HCT116 (cell line): ENCODE results near the gene PPP1R14C. TPM values are rescaled to one million over a fixed set of nuclear protein-coding genes. Genes with fewer than 3 reads are reported as not detected.

Experiments
- ATAC-seq: fragments of 200-7000 bp; cut with Tn5 transposase; 2 replicates; pipeline ENCODE4 v1.9.1; 2020; ENCODE audit warnings: mild to moderate bottlenecking, moderate library complexity
- BruUV-seq: library from RNA; stranded (reverse); fragments of 400-500 nt; replicated peaks from 2 replicates; lab custom pipeline; 2021; lab: Mats Ljungman, UMichigan
- CTCF ChIA-PET: fragments of 300-600 bp; sonication (Branson Sonifier 250); formaldehyde crosslinking; loops from one replicate; lab custom pipeline; 2021; ENCODE audit warnings: antibody characterized with exemption; lab: Charles Lee
- POLR2A ChIA-PET: fragments of 300-600, 350-600 bp; sonication (Branson Sonifier 250); formaldehyde crosslinking; loops from one replicate; lab custom pipeline; 2021; ENCODE audit warnings: antibody characterized with exemption; lab: Charles Lee
- RAD21 ChIA-PET, 2 experiments: fragments of 300-600 bp; sonication (Branson Sonifier 250); formaldehyde crosslinking; loops; one replicate each; lab custom pipeline; 2023; ENCODE audit warnings: low total read pairs in 2 of 2; ENCODE audit not compliant: uncharacterized antibody in 2 of 2, unreplicated experiment in 2 of 2, low non-redundant PET in 1 of 2; lab: Charles Lee
- DNase-seq: peaks from one replicate; pipeline ENCODE4 v3.0.0-alpha.2; 2010; ENCODE audit warnings: low read depth, low spot score
- H2AFZ ChIP-seq: fragments of 200-600 bp; shearing (Covaris generic), sonication (generic); 2 replicates; pipeline ENCODE4 v1.6.1; 2017; ENCODE audit warnings: low read depth, mixed run types, mixed read lengths, antibody characterized with exemption, low read length; ENCODE audit not compliant: poor library complexity, severe bottlenecking
- H3K27ac ChIP-seq: 2 replicates; pipeline ENCODE4 v1.5.1; 2012; ENCODE audit warnings: low read depth, low read length
- H3K27me3 ChIP-seq: fragments of 200-600 bp; sonication (generic); 2 replicates; pipeline ENCODE4 v1.6.1; 2016; ENCODE audit warnings: mixed run types, low read length, mixed read lengths; ENCODE audit not compliant: insufficient read depth
- H3K36me3 ChIP-seq, 2 experiments: fragments of 200-500 bp in 1 of 2; fragments of 200-600 bp in 1 of 2; sonication (Bioruptor generic) in 1 of 2; sonication (generic) in 1 of 2; 2 replicates each; pipeline versions ENCODE4 v1.5.1 to v1.6.1; 2014 to 2016; ENCODE audit warnings: low read length in 2 of 2, inconsistent platforms in 1 of 2, mixed read lengths in 1 of 2, mixed run types in 1 of 2; ENCODE audit not compliant: insufficient read depth in 2 of 2, control insufficient read depth in 1 of 2
- H3K4me1 ChIP-seq, 2 experiments: fragments of 200-600 bp in 1 of 2; sonication (generic) in 1 of 2; 2 replicates each; pipeline versions ENCODE4 v1.5.1 to v1.6.1; 2012 to 2017; ENCODE audit warnings: low read length in 2 of 2, inconsistent platforms in 1 of 2, mild to moderate bottlenecking in 1 of 2, mixed read lengths in 1 of 2, mixed run types in 1 of 2, moderate library complexity in 1 of 2; ENCODE audit not compliant: insufficient read depth in 2 of 2, control insufficient read depth in 1 of 2
- H3K4me2 ChIP-seq: fragments of 200-600 bp; sonication (generic); 2 replicates; pipeline ENCODE4 v1.6.1; 2017; ENCODE audit warnings: mixed run types, low read length, mixed read lengths
- H3K4me3 ChIP-seq, 2 experiments: fragments of 200-600 bp in 1 of 2; sonication (generic) in 1 of 2; replicated peaks in 1 of 2; 2 replicates each; pipeline ENCODE4 v1.5.1; 2011 to 2016; ENCODE audit warnings: low read length in 2 of 2, control low read depth in 1 of 2, low read depth in 1 of 2, mild to moderate bottlenecking in 1 of 2, mixed read lengths in 1 of 2, mixed run types in 1 of 2
- H3K79me2 ChIP-seq: fragments of 200-600 bp; sonication (generic); 2 replicates; pipeline ENCODE4 v1.6.1; 2017; ENCODE audit warnings: mild to moderate bottlenecking, mixed run types, low read length, moderate library complexity, mixed read lengths; ENCODE audit not compliant: insufficient read depth
- H3K9ac ChIP-seq: fragments of 200-600 bp; sonication (generic); 2 replicates; pipeline ENCODE4 v1.6.1; 2016; ENCODE audit warnings: low read length, mixed read lengths
- H3K9me2 ChIP-seq: fragments of 200-600 bp; sonication (generic), shearing (Covaris generic); 2 replicates; pipeline ENCODE4 v1.6.1; 2017; ENCODE audit warnings: mixed run types, mild to moderate bottlenecking, moderate library complexity; ENCODE audit not compliant: insufficient read depth
- H3K9me3 ChIP-seq, 2 experiments: fragments of 200-500 bp in 1 of 2; fragments of 200-600 bp in 1 of 2; sonication (Bioruptor generic) in 1 of 2; sonication (generic) in 1 of 2; 2 replicates each; pipeline ENCODE4 v1.6.1; 2014 to 2017; ENCODE audit warnings: low read length in 2 of 2, mixed read lengths in 2 of 2, inconsistent platforms in 1 of 2, low read depth in 1 of 2, mild to moderate bottlenecking in 1 of 2, mixed run types in 1 of 2, moderate library complexity in 1 of 2; ENCODE audit not compliant: control insufficient read depth in 1 of 2, insufficient read depth in 1 of 2
- H4K20me1 ChIP-seq: fragments of 200-600 bp; sonication (generic), shearing (Covaris generic); 2 replicates; pipeline ENCODE4 v1.6.1; 2017; ENCODE audit warnings: mixed run types, mild to moderate bottlenecking, moderate library complexity; ENCODE audit not compliant: insufficient read depth
- CBX3 ChIP-seq: IDR thresholded peaks from 2 replicates; pipeline ENCODE4 v1.6.1; 2012; ENCODE audit warnings: low read depth
- EGR1 ChIP-seq: IDR thresholded peaks from 2 replicates; pipeline ENCODE4 v1.6.1; 2012; ENCODE audit warnings: low read depth
- EZH2 ChIP-seq: fragments of 200-600 bp; sonication (generic); IDR thresholded peaks from 2 replicates; pipeline ENCODE4 v1.6.1; 2017; ENCODE audit warnings: antibody characterized with exemption, mixed run types
- FOSL1 ChIP-seq: IDR thresholded peaks from 2 replicates; pipeline ENCODE4 v1.6.1; 2012; ENCODE audit warnings: low read depth
- POLR2A ChIP-seq: IDR thresholded peaks from 2 replicates; pipeline ENCODE4 v1.7.0; 2011; ENCODE audit warnings: borderline replicate concordance; ENCODE audit not compliant: insufficient read depth, insufficient read length; ENCODE audit errors: extremely low read depth
- POLR2AphosphoS5 ChIP-seq: IDR thresholded peaks from 2 replicates; pipeline ENCODE4 v1.6.1; 2011; ENCODE audit warnings: mild to moderate bottlenecking, low read depth, low read length, moderate library complexity
- SP1 ChIP-seq: IDR thresholded peaks from 2 replicates; pipeline ENCODE4 v1.6.1; 2012; ENCODE audit warnings: low read depth
- SRF ChIP-seq: IDR thresholded peaks from 2 replicates; pipeline ENCODE4 v1.6.1; 2012; ENCODE audit warnings: low read depth
- TCF7L2 ChIP-seq: IDR thresholded peaks from 2 replicates; pipeline ENCODE4 v1.7.0; 2011; ENCODE audit warnings: borderline replicate concordance, inconsistent platforms; ENCODE audit not compliant: insufficient read depth, insufficient read length; ENCODE audit errors: extremely low read depth
- YY1 ChIP-seq: IDR thresholded peaks from 2 replicates; pipeline ENCODE4 v1.6.1; 2011; ENCODE audit warnings: low read length, low read depth, moderate library complexity, mild to moderate bottlenecking; ENCODE audit not compliant: insufficient replicate concordance; ENCODE audit errors: extremely low read depth
- ZNF274 ChIP-seq: fragments of 200-500 bp; sonication (Bioruptor generic); IDR thresholded peaks from 2 replicates; pipeline ENCODE4 v1.6.1; 2014; ENCODE audit warnings: mild to moderate bottlenecking, low read depth, low read length, inconsistent platforms
- intact Hi-C: fragments of 100-400 bp; cut with micrococcal nuclease; formaldehyde crosslinking; loops from 2 replicates; pipeline ENCODE4 v1.10.0; 2022
- total RNA-seq: library from RNA; stranded (reverse); gene quantifications from one replicate; pipeline ENCODE4 v1.2.1, GENCODE V29; 2021; ENCODE audit not compliant: unreplicated experiment
- TF ChIP-seq, protein P1 (sequence below): IDR thresholded peaks from 2 replicates; pipeline ENCODE4 v1.6.1; 2012
- TF ChIP-seq, protein P2 (sequence below): IDR thresholded peaks from 2 replicates; pipeline ENCODE4 v1.6.1; 2011; ENCODE audit warnings: mild to moderate bottlenecking, low read length, moderate library complexity; ENCODE audit not compliant: insufficient replicate concordance; ENCODE audit errors: extremely low read depth
- TF ChIP-seq, protein P3 (sequence below): IDR thresholded peaks from 2 replicates; pipeline ENCODE4 v1.6.1; 2012; ENCODE audit warnings: low read depth
- TF ChIP-seq, protein P4 (sequence below): IDR thresholded peaks from 2 replicates; pipeline ENCODE4 v1.6.1; 2012
- TF ChIP-seq, protein P5 (sequence below), 3 experiments: fragments of 200-600 bp in 1 of 3; sonication (generic) in 1 of 3; IDR thresholded peaks in 2 of 3; conservative IDR thresholded peaks in 1 of 3; 2 replicates each; pipeline ENCODE4 v1.5.1; 2012 to 2017; ENCODE audit warnings: low read depth in 2 of 3, low read length in 2 of 3, antibody characterized with exemption in 1 of 3, borderline replicate concordance in 1 of 3, control low read depth in 1 of 3, mild to moderate bottlenecking in 1 of 3, mixed read lengths in 1 of 3, mixed run types in 1 of 3, moderate library complexity in 1 of 3; ENCODE audit not compliant: insufficient read depth in 1 of 3

The PPP1R14C gene
- total RNA-seq, 1 experiment from 2014 or later = 7.8 TPM

DNA sequence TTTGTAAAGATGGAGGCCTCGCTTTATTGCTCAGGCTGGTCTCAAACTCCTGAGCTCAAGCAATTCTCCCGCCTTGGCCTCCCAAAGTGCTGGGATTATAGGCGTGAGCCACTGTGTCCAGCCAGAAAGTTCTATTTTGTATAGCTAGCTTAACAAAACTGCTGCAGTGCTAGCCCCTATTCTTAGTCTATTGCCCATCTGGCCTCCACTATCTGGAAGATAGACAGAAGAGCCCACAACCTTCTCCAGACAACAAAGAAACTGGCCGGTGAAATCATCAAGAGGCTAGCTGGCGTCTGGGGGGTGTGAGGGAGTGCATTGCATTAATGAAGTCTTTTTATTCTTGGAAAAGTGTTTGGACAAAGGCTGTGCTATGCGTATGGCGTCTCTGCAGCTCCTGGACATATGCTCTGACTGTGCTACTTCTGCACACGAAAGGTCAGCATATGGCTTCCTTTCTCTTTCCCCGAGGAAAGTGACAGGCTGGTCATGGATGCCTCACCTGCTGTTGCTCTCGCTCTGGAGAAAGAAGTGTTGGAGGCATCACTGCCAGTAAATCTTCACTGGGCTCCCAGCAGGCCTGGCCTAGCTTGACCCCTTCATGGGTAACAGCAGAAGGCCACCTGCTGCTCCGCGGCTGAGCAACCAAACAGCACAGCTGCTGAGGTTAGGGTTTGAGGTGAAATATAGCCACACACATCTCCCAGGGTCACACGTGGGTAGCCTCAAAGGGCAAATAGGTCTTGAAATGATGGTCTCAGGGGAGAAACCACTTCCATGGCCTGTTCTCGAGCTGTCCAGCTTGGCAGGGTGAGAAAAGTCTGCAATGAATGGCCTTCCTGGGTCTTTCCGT is 130.8 kb downstream of the PPP1R14C start:
- no peak overlapping the region for H3K27ac ChIP-seq
- no TSS peak for BruUV-seq
- DNase-seq (no peak), ATAC-seq (no peak)
- TF ChIP-seq ZNF274 (no peak), YY1 (no peak), FOSL1 (no peak), TCF7L2 (no peak), SRF (no peak), POLR2A (no peak), SP1 (no peak), CBX3 (no peak), POLR2AphosphoS5 (no peak), EGR1 (no peak), EZH2 (no peak)
- TF ChIP-seq, protein P1, sequence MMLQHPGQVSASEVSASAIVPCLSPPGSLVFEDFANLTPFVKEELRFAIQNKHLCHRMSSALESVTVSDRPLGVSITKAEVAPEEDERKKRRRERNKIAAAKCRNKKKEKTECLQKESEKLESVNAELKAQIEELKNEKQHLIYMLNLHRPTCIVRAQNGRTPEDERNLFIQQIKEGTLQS = no peak
- TF ChIP-seq, protein P2, sequence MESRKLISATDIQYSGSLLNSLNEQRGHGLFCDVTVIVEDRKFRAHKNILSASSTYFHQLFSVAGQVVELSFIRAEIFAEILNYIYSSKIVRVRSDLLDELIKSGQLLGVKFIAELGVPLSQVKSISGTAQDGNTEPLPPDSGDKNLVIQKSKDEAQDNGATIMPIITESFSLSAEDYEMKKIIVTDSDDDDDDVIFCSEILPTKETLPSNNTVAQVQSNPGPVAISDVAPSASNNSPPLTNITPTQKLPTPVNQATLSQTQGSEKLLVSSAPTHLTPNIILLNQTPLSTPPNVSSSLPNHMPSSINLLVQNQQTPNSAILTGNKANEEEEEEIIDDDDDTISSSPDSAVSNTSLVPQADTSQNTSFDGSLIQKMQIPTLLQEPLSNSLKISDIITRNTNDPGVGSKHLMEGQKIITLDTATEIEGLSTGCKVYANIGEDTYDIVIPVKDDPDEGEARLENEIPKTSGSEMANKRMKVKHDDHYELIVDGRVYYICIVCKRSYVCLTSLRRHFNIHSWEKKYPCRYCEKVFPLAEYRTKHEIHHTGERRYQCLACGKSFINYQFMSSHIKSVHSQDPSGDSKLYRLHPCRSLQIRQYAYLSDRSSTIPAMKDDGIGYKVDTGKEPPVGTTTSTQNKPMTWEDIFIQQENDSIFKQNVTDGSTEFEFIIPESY = no peak
- TF ChIP-seq, protein P3, sequence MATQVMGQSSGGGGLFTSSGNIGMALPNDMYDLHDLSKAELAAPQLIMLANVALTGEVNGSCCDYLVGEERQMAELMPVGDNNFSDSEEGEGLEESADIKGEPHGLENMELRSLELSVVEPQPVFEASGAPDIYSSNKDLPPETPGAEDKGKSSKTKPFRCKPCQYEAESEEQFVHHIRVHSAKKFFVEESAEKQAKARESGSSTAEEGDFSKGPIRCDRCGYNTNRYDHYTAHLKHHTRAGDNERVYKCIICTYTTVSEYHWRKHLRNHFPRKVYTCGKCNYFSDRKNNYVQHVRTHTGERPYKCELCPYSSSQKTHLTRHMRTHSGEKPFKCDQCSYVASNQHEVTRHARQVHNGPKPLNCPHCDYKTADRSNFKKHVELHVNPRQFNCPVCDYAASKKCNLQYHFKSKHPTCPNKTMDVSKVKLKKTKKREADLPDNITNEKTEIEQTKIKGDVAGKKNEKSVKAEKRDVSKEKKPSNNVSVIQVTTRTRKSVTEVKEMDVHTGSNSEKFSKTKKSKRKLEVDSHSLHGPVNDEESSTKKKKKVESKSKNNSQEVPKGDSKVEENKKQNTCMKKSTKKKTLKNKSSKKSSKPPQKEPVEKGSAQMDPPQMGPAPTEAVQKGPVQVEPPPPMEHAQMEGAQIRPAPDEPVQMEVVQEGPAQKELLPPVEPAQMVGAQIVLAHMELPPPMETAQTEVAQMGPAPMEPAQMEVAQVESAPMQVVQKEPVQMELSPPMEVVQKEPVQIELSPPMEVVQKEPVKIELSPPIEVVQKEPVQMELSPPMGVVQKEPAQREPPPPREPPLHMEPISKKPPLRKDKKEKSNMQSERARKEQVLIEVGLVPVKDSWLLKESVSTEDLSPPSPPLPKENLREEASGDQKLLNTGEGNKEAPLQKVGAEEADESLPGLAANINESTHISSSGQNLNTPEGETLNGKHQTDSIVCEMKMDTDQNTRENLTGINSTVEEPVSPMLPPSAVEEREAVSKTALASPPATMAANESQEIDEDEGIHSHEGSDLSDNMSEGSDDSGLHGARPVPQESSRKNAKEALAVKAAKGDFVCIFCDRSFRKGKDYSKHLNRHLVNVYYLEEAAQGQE = no peak
- TF ChIP-seq, protein P4, sequence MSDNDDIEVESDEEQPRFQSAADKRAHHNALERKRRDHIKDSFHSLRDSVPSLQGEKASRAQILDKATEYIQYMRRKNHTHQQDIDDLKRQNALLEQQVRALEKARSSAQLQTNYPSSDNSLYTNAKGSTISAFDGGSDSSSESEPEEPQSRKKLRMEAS = no peak
- TF ChIP-seq, protein P5, sequence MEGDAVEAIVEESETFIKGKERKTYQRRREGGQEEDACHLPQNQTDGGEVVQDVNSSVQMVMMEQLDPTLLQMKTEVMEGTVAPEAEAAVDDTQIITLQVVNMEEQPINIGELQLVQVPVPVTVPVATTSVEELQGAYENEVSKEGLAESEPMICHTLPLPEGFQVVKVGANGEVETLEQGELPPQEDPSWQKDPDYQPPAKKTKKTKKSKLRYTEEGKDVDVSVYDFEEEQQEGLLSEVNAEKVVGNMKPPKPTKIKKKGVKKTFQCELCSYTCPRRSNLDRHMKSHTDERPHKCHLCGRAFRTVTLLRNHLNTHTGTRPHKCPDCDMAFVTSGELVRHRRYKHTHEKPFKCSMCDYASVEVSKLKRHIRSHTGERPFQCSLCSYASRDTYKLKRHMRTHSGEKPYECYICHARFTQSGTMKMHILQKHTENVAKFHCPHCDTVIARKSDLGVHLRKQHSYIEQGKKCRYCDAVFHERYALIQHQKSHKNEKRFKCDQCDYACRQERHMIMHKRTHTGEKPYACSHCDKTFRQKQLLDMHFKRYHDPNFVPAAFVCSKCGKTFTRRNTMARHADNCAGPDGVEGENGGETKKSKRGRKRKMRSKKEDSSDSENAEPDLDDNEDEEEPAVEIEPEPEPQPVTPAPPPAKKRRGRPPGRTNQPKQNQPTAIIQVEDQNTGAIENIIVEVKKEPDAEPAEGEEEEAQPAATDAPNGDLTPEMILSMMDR (IDR thresholded peaks at IDR 0.05 in 2 of 3, conservative IDR thresholded peaks at IDR 0.05 in 1 of 3; ENCODE audit: borderline replicate concordance in 1 of 3, insufficient read depth in 1 of 3, low read depth in 2 of 3, low read length in 2 of 3) = no peak
- no peaks in the 10 kb centered on the region for H3K27me3 ChIP-seq
- no peaks in the 10 kb centered on the region for H3K9me3 ChIP-seq
- no peak overlapping the region for H3K4me2 ChIP-seq
- H2AFZ ChIP-seq = no peak overlapping the region
- ChIA-PET RAD21 (no interaction called here), CTCF (no interaction called here), POLR2A (no interaction called here)
- peaks cover 19 to 45% of the 10 kb centered on the region in 2 experiments for H3K4me1 ChIP-seq
- no peak overlapping the region for H3K4me3 ChIP-seq
- H3K9ac ChIP-seq = no peak overlapping the region
- no peaks in the 10 kb centered on the region for H3K36me3 ChIP-seq
- H4K20me1 ChIP-seq = no peaks in the 10 kb centered on the region
- H3K9me2 ChIP-seq = no peaks in the 10 kb centered on the region
- intact Hi-C loops = no loop called here
- no peaks in the 10 kb centered on the region for H3K79me2 ChIP-seq
